ENCODE measurements around the gene SLF2.
"Not testable (repeated sequence)": the region's sequence is repeated elsewhere in the genome, so short reads cannot be mapped to it uniquely, and the experiment has no call there.

The SLF2 gene

DNA sequence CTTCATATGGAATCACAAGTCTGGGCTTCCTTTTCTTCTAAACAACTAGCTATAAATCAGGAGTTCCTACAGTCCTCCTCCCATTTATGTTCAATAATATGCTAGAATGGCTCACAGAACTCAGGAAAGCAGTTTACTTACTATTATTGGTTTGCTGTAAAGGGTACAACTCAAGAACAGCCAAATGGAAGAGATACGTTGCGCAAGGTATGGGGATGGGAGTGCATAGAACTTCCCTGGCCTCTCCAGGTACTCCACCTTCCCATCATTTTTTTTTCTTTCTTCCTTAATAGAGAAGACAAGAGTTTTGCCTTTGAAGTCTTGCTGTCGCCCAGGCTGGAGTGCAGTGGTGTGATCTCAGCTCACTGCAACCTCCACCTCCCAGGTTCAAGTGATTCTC lies 29.5 kb downstream of the SLF2 start:
- in situ Hi-C loops (cut with MboI; ENCODE audit: low sequenced_read_pairs): no loop called here

DNA sequence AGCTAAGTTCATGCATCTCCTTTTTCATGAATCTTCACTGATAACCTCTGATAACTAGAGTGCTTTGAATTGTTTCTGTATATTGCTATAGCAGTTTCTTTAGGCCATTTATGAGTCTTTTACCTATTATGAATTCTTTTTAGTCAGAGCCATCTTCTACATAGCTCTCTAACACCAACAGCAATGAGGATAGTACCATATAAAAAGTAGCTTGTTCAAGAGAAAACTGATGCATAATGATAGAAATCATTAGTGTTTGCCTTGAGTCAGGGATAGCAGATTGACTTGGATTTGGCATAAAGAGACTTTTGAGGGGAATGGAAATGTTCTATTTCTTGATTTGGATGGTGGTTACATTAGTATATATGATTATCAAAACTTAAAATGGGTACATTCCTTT lies 30.7 kb downstream of the SLF2 start:
- in situ Hi-C loops (cut with MboI; ENCODE audit: low sequenced_read_pairs): no loop called here

DNA sequence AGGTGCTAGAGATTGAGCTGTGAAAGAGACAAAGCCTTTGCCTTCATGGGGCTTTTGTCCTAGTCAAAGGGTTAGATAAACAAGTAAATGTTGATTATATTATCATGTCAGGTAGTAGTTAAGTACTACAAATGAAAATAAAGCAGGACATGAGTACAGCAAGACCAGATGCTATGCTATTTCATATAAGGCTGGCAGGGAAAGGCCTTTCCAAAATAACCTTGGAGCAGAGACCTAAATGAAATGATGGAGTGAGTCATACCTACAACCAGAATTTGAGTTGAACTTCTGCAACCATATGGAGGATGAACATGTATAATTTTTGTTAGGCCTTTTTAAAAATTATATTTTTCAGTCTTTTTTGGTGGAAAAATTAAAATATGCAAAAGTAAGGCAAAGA lies 33.0 kb downstream of the SLF2 start:
- in situ Hi-C loops (cut with MboI; ENCODE audit: low sequenced_read_pairs): no loop called here

DNA sequence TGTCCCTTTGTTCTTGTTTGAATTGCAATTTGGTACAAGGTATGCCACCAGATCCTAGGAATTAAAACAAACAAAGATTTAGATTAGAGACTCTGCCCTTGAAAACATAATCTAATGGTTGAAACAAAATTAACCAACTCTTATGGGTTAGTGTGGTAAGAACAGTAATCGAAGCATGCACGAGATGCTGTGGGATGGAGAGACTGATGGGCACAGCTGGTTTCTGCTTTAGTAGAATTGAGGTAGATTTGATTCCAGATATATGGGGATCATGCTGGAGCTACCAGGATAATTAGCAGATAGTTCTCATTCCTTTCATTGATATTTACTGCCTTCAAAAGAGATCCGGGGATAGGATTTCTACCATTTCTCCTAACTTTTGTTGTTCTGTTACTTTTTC lies 36.2 kb downstream of the SLF2 start:
- in situ Hi-C loops (cut with MboI; ENCODE audit: low sequenced_read_pairs): no loop called here

DNA sequence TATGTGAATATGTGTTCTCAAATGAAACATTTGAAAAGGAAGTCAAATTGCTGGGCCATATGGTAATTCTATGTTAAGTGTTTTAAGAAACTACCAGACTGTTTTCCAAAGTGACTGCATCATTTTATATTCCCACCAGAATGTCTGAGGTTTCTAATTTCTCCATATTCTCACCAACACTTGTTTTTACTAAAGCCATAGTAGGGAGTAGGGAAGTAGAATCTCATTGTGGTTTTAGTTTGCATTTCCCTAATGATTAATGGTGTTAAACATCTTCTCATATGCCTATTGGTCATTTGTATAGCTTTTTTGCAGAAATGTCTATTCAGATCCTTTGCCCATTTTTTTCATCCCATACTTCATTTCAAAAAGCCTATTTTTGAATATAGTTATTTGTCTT lies 47.5 kb downstream of the SLF2 start:
- in situ Hi-C loops (cut with MboI; ENCODE audit: low sequenced_read_pairs): no loop called here

DNA sequence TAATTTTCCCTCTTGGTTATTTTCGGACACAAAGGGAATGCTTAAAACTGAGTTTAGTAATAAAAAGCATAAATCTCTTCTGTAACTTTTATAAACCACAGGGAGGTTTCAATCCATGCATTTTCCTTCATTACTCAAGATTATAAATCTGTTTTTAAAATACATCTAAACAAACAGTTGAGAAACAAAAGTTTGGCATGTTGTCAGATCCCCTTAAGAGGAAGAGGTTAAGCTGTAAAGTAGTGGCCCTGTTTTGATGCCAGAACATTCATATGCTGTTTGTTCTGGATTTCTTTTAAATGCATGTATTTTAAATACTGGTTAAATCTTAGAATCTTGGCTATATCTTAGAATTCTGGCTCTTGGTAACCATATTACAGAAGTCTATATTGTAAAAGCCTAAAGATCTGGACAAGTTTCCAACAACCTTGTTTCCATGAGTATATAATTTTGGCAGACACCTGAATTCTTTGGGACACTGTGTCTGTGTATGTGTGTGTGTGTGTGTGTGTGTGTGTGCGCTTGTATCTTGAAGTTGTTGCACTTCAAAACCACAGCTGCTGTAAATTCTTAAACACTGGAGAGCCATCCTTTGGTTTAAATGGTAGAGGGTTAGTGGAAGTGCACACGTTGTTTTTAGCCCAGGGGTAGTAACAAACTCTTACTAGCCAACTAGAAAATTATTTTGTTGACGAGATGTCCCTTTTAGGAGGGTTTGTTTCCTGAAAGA lies 49.8 kb downstream of the SLF2 start:
- in situ Hi-C loops (cut with MboI; ENCODE audit: low sequenced_read_pairs): no loop called here

DNA sequence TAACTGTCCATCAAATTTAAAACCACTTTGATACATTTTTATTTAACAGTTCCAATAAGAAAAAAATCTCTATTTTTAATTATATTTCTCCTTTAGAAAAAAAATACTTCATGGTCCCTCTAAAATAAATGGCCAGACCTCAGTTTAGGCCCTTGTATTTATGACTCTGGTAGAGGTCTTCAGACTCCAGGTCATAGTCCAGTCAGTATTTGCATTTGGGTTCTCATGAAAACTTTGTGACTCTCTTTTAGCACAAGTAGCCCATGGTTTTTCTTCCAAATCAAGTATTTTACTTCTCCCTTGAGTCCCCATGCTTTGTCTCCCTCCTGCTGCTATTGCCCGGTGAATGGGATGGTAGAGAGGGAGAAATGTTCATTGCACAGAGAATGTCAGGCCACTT lies 51.1 kb downstream of the SLF2 start:
- in situ Hi-C loops (cut with MboI; ENCODE audit: low sequenced_read_pairs): no loop called here

DNA sequence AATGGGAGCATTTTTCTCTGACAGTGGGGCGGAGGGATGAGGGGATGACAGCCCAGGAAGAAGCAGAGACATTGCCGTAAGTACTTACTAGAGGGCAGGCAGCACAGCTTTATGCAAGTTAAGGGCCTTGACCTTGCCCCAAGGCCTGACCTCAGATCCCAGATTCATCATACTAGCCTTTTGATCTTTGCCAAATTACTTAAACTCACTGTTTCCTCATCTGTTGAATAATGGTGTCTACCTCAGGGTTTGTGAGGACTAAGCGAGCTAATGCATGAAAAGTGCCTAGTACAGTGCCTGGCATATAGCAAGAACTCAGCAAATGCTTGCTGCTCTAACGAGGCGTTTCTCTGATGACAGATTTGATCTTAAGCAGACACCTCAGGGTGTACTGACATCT lies 53.1 kb downstream of the SLF2 start:
- in situ Hi-C loops (cut with MboI; ENCODE audit: low sequenced_read_pairs): no loop called here

DNA sequence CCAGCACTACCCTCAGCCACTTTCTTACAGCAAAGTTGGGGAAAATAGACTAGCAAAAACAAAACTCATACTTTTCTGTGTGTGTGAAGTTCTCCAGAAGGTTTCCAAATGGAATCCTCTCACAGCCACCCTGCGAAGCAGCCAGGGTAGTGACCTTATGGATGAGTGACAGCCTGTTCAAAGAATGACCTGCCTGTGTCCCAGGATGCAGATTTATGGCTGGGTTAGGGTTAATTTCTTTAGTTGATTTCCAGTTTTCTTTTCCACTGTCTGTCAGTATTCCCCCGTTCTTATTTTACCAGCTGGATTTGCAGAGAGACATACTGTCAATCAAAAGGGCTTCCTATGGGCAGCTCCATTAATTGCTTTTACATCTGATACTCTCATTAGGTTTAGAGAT lies 54.1 kb downstream of the SLF2 start:
- in situ Hi-C loops (cut with MboI; ENCODE audit: low sequenced_read_pairs): no loop called here

DNA sequence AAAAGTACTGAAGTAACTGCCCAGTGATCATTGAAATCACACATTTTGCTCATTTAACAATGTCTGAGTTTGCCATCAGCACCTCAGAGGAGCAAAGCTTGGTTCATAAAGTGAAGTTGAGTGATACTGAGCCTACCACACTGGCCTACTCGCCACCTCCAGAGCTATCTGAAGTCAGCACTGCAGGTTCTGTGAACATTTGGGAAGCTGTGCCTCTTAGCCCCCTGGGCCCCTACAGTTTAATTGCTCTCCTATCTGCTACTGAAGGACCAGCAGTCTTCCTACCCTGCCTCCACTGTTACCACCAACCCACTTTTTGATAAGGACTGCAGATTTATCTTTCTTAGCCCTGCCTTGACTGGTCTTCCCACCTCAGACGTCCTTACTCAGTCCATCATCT lies 54.6 kb downstream of the SLF2 start:
- in situ Hi-C loops (cut with MboI; ENCODE audit: low sequenced_read_pairs): no loop called here

DNA sequence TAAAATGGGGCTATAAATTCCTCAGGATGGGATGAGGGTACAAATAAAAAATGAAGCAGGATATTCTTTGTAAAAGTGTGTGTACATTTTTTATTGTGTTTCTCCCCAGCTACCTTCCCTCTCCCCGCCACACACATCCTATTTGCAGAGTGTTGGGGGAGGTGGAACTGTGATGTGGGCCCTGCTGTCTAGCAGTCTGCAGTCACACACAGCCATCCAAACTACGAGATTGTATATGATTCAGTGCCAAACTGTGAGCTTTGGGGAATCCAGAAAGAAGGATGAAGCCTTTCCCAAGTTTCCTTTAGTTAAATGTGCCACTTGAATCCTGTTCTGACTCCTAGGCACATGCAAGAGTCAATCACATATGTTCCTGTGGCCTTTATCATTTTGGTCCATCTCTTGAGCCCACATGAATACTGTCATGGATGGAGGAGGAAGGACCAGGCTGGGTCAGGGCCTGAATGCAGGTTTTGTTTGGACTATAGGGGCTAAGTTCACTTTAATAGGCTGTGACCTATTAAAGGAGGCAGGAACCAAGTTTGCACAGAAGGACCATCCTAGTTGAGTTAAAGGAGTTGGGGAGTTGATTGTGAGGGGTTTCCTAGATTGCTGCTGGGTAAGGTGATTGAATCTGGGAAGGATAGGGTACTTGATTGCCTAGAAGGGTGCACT lies 55.4 kb downstream of the SLF2 start:
- in situ Hi-C loops (cut with MboI; ENCODE audit: low sequenced_read_pairs): no loop called here

DNA sequence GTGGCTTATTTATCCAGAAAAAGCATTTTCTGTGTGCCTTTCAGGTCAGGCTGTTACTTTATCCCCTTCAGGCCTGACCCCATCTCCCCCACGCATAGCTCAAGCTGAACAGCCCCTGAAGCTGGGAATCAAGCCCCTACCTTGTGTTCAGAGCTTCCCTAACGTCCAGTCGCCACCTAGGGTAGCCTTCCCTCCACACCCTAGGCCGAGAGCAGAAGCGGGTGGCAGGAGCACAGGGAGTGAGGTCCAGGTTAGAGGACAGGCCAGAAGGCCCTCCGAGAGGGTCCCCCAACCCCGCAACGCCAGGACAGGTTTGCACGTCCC lies 56.1 kb downstream of the SLF2 start:
- in situ Hi-C loops (cut with MboI; ENCODE audit: low sequenced_read_pairs): no loop called here

DNA sequence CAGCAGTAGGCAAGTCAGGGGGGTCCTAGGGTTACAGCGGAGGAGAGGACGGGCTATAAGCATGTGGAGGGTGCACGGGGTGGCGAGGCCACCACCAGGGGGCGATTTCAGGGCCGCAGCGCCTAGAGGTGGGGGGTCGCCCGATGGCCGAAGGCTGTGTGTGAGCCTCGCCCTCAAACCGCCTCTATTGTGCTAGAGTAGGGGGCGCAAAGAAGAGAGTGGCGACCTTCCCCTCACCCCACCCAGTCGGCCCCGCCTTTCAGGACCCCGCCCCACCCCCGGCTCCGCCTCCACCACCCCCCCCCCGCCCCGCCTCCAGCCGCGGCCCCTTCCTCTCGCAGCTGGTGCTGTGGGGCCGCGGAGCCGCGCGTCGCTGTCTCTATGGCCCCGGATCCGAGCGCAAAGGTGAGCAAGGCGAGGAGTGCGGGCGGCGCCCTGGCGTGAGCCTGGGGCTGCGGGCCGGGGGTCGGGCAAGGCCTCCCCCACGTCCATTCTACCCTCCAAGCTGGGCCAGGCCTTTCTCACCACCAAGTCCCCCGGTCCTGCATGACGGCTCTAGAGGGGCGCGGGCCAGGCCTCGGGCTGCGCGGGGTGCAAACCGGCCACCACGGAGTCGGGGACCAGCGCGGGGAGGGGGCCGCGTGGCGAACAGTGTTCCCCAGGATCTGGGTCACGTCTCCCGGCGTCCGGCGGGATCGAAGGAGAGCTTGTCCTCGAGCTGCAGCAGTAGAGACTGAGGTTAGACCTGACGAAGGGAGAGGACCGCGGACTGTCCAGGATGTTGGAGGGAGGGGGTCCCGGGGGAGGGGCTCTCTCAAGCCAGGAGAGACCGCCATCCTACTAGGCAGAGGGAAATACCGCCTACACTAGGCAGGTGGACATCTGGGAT lies 56.7 kb downstream of the SLF2 start, which contains the start of gene SEMA4G:
SEMA4G (plus strand) TSS at position 318 of the 889 bp plus-strand sequence. CDS start 3,409 bp downstream, outside the sequence.
- in situ Hi-C loops (cut with MboI; ENCODE audit: low sequenced_read_pairs): no loop called here

DNA sequence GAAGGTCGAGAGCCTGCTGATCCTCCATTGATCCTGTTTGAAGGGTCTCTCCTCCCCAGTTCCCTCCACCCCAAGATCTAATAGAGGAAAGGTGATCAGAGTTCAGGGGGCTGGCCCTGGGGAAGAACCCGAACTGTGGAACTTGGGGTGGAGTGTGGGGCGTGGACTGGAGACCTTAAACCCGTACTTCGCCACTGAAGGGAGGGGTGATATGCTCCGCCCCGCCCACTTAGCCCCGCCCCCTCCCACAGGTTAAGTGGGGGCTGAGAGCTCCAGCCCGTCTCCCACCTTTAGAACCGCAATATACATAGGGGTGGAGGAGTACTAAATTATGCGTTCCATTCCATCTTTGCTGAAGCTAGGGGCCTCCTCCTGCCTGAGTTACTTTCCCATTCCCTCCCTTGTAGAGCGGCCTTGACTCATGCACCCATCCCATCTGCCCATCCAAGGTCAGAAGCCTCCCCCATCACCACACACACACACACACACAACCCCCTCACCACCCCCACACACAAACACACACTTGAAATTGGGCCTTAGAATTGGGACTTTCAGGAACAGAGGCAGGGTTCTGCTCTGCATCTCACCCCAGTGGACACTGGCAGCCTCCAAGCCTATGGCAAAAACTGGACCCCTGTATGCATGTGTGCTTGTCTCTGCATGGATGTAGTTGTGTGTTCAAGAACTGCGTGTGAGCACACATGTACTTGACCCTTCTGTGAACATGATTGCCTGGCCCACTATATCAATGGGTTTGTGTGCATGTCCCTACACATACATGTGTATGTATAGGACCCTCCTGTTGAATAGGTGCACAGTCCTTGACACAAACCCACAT lies 57.5 kb downstream of the SLF2 start:
- in situ Hi-C loops (cut with MboI; ENCODE audit: low sequenced_read_pairs): no loop called here

DNA sequence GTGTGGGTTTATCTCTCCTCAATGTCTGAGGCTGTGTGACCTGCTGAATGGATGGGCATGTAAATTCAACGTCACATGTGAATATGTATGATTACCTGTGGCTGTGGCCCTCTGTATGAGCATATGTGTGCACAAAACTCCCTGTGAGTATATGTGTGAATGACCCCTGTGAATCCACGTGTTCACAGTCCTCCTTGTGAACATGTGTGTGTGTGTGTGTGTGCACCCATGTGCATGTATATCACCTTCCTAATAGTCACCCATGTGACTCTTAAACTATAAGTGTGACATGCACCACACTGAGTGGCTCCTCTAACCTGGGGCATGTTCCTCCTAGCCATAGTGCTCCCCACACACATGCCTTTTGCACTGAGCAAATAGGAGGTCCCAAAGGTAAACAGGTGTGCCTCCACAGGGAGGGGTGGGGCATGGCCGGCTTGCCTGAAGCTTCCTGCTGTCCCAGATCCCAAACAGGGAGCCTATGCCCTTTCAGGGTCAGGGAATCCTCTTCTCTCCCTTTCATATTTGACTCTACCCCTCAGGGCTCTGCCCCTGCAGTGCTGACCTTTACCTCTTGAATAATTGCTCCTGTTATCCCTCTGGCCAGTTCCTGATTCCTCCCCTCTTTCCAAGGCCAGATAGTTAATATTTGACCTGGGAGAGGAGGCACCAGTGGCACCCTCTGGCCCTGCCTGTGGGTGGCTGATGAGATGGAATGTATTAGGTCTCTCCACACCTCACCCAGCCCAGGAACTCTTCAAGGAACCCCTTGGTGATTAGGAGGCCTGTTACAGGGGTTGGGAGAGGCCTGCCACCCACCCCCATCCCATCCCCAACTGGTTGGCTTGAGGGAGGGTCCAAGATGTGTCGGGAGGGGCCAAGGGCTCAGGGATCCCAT lies 58.4 kb downstream of the SLF2 start:
- in situ Hi-C loops (cut with MboI; ENCODE audit: low sequenced_read_pairs): no loop called here

DNA sequence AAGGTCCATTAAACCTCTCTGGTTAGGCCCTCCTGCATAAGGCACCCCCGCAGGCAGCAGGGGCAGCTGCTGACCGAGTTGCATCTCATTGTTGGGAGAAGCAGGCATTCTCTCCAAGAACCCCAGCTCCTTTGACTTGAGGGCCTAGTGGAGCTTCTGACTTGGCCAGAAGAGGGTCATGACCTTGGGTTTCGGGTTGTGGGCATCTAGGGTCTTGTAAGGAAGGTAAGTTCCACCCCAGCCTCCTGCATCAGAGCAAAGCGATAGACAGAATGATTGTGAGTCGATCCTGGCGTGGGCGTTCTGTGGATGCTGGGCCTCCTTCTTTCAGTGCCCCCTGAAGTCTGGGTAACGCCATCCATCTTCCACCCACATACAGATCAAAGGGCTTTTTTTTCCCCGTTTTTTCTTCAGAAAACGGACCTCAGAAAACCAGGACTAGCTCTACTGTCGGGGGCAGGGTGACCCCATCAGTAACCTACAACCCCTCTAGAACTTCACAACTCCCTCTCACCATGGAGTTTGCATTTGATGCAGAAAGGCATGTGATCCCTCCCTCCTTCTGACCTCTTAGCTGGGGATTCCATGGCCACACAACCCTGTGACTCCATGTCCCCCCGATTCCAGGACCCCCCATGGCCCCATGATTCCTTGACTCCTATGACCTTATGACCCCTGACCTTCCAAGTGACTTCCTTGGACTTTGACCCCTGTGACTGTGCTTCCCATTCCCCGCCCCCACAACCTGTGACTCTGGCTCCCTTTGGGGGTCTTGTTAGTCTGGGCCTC lies 59.5 kb downstream of the SLF2 start:
- in situ Hi-C loops (cut with MboI; ENCODE audit: low sequenced_read_pairs): no loop called here

DNA sequence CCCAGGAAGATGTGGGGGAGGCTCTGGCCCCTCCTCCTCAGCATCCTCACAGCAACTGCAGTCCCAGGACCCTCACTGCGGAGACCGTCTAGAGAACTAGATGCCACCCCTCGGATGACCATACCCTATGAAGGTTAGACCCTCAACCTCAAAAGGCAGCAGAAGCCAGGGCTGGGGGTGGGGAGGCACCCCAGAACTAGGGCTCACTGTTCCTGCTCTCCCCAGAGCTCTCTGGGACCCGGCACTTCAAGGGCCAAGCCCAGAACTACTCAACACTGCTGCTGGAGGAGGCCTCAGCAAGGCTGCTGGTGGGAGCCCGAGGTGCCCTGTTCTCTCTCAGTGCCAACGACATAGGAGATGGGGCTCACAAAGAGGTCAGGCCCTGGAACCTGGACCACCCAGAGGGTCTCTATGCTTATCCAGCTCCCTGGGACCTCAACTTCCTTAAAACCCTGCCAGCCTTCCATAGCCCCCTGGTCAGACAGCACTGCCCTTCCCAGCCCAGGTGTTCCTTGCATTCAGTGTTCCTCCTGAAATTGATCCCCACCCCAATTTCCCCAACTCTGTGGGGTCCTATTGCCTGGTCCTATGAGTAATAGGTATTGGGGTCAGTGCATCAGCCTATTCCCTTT lies 60.3 kb downstream of the SLF2 start:
- in situ Hi-C loops (cut with MboI; ENCODE audit: low sequenced_read_pairs): no loop called here

DNA sequence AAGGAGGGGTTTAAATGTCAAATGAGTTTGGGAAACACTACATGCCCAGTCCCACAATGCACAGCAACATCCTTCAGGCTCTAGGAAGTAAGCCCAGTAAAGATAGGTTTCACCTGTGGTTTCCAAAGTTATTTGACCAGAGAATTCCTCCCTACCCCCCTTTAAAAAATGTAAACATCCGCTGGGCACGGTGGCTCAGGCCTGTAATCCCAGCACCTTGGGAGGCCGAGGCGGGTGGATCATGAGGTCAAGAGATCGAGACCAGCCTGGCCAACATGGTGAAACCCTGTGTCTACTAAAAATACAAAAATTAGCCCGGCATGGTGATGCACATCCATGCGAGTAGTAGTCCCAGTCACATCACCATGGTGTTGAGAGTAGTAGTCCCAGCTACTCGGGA lies 62.6 kb downstream of the SLF2 start:
- in situ Hi-C loops (cut with MboI; ENCODE audit: low sequenced_read_pairs): not testable (repeated sequence)

DNA sequence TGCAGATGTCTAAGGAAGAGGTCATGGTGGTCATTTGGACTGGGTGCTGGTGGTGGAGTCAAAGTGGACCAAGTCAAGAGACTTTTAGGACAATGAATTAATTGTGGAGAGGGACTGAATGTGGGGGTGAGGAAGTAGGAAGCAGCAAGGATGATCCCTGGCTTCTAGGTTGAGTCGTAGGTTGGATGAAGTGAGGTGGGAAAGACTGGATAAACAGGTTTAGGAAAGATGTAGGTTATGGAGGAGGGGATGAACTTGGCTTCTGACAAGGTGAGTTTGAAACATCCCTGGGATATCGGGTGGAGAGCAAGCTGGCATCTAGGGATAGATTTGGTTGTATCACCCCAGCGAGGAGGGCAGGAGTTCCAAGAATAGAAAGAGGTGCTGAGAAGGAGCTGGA lies 64.1 kb downstream of the SLF2 start:
- in situ Hi-C loops (cut with MboI; ENCODE audit: low sequenced_read_pairs): no loop called here
